ENCODE measurements around the gene KLHL22.

GRCh38 chr22:20525048-20525447 lies 29.5 kb upstream of the KLHL22 start:
- TF ChIP-seq, protein P1, sequence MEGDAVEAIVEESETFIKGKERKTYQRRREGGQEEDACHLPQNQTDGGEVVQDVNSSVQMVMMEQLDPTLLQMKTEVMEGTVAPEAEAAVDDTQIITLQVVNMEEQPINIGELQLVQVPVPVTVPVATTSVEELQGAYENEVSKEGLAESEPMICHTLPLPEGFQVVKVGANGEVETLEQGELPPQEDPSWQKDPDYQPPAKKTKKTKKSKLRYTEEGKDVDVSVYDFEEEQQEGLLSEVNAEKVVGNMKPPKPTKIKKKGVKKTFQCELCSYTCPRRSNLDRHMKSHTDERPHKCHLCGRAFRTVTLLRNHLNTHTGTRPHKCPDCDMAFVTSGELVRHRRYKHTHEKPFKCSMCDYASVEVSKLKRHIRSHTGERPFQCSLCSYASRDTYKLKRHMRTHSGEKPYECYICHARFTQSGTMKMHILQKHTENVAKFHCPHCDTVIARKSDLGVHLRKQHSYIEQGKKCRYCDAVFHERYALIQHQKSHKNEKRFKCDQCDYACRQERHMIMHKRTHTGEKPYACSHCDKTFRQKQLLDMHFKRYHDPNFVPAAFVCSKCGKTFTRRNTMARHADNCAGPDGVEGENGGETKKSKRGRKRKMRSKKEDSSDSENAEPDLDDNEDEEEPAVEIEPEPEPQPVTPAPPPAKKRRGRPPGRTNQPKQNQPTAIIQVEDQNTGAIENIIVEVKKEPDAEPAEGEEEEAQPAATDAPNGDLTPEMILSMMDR (IDR thresholded peaks at IDR 0.05): no peak
- no peak for TF ChIP-seq POLR2A (IDR thresholded peaks at IDR 0.05)
